Measurements from ENCODE around the gene HLX.

HLX gene

GRCh38 chr1:220906561-220907334 is 27.5 kb downstream of the HLX start:
- H3K9ac ChIP-seq (ENCODE audit: low read length): no peak overlapping the region
- TF ChIP-seq EZH2phosphoT487 (IDR thresholded peaks at IDR 0.05; ENCODE audit: low read length) (no peak), EZH2 (optimal IDR thresholded peaks at IDR 0.05; ENCODE audit: low read depth, low read length) (no peak), CTCF (IDR thresholded peaks at IDR 0.05; ENCODE audit: low read length) (no peak)
- H3F3A ChIP-seq (ENCODE audit: insufficient read depth, low read length): no peaks in the 10 kb centered on the region
- H3K27me3 ChIP-seq (replicated peaks; ENCODE audit: insufficient read depth, low read length): no peaks in the 10 kb centered on the region
- no peak overlapping the region for H3K27ac ChIP-seq (ENCODE audit: low read length)
- H3K9me3 ChIP-seq (replicated peaks; ENCODE audit: insufficient read depth, low read length): no peaks in the 10 kb centered on the region
- H2AFZ ChIP-seq (ENCODE audit: low read length): no peak overlapping the region
- no peak for DNase-seq
- no peaks in the 10 kb centered on the region for H3K4me1 ChIP-seq (ENCODE audit: low read length)
- H3K79me2 ChIP-seq (ENCODE audit: low read length): no peaks in the 10 kb centered on the region
- H3K4me3 ChIP-seq (ENCODE audit: low read length): no peak overlapping the region
- no peak overlapping the region for H3K4me2 ChIP-seq (ENCODE audit: low read depth, low read length)
- no peaks in the 10 kb centered on the region for H3K36me3 ChIP-seq (replicated peaks; ENCODE audit: insufficient read depth, low read length)
- no peaks in the 10 kb centered on the region for H3K9me2 ChIP-seq (replicated peaks; ENCODE audit: insufficient read depth, low read length)
- no peaks in the 10 kb centered on the region for H4K20me1 ChIP-seq (ENCODE audit: insufficient read depth, low read length)

GRCh38 chr1:220908757-220909156 is 29.5 kb downstream of the HLX start:
- H3K36me3 ChIP-seq (replicated peaks; ENCODE audit: insufficient read depth, low read length): no peaks in the 10 kb centered on the region
- no peak overlapping the region for H3K9ac ChIP-seq (ENCODE audit: low read length)
- no peak overlapping the region for H3K4me2 ChIP-seq (ENCODE audit: low read depth, low read length)
- peak; percentile 33 for DNase-seq
- H3K79me2 ChIP-seq (ENCODE audit: low read length): no peaks in the 10 kb centered on the region
- H3K4me1 ChIP-seq (ENCODE audit: low read length): no peaks in the 10 kb centered on the region
- H3F3A ChIP-seq (ENCODE audit: insufficient read depth, low read length): no peaks in the 10 kb centered on the region
- TF ChIP-seq EZH2 (optimal IDR thresholded peaks at IDR 0.05; ENCODE audit: low read depth, low read length) (no peak), EZH2phosphoT487 (IDR thresholded peaks at IDR 0.05; ENCODE audit: low read length) (no peak), CTCF (IDR thresholded peaks at IDR 0.05; ENCODE audit: low read length) (peak; percentile 49)
- H3K27me3 ChIP-seq (replicated peaks; ENCODE audit: insufficient read depth, low read length): no peaks in the 10 kb centered on the region
- H4K20me1 ChIP-seq (ENCODE audit: insufficient read depth, low read length): no peaks in the 10 kb centered on the region
- H3K27ac ChIP-seq (ENCODE audit: low read length): no peak overlapping the region
- H2AFZ ChIP-seq (ENCODE audit: low read length): no peak overlapping the region
- H3K4me3 ChIP-seq (ENCODE audit: low read length): no peak overlapping the region
- H3K9me2 ChIP-seq (replicated peaks; ENCODE audit: insufficient read depth, low read length): no peaks in the 10 kb centered on the region
- H3K9me3 ChIP-seq (replicated peaks; ENCODE audit: insufficient read depth, low read length): no peaks in the 10 kb centered on the region

GRCh38 chr1:220910021-220910420 is 30.8 kb downstream of the HLX start:
- Histone ChIP-seq H3K79me2 (ENCODE audit: low read length) (no peaks in the 10 kb centered on the region), H3K4me2 (ENCODE audit: low read depth, low read length) (no peak overlapping the region), H3K4me1 (ENCODE audit: low read length) (no peaks in the 10 kb centered on the region), H3K36me3 (replicated peaks; ENCODE audit: insufficient read depth, low read length) (no peaks in the 10 kb centered on the region), H3K9me3 (replicated peaks; ENCODE audit: insufficient read depth, low read length) (no peaks in the 10 kb centered on the region), H2AFZ (ENCODE audit: low read length) (no peak overlapping the region), H4K20me1 (ENCODE audit: insufficient read depth, low read length) (no peaks in the 10 kb centered on the region), H3F3A (ENCODE audit: insufficient read depth, low read length) (no peaks in the 10 kb centered on the region), H3K27ac (ENCODE audit: low read length) (no peak overlapping the region), H3K27me3 (replicated peaks; ENCODE audit: insufficient read depth, low read length) (no peaks in the 10 kb centered on the region), H3K9ac (ENCODE audit: low read length) (no peak overlapping the region), H3K4me3 (ENCODE audit: low read length) (no peak overlapping the region), H3K9me2 (replicated peaks; ENCODE audit: insufficient read depth, low read length) (no peaks in the 10 kb centered on the region)
- no peak for DNase-seq
- TF ChIP-seq CTCF (IDR thresholded peaks at IDR 0.05; ENCODE audit: low read length): no peak
- no peak for TF ChIP-seq EZH2 (optimal IDR thresholded peaks at IDR 0.05; ENCODE audit: low read depth, low read length)
- TF ChIP-seq EZH2phosphoT487 (IDR thresholded peaks at IDR 0.05; ENCODE audit: low read length): no peak

All from MM.1S (cell line).